Pancreas (tissue), 10 donors: Measurements from ENCODE around the gene EEF1AKMT2. TPM values are rescaled to one million over a fixed set of nuclear protein-coding genes. Genes with fewer than 3 reads are reported as not detected.
A peak's percentile ranks its signal among the peaks of the same experiment; 100 is the strongest.

Experiments
- ATAC-seq, 4 donors: fragments of 200-7000 bp; cut with Tn5 transposase; one replicate each; pipeline versions ENCODE4 v1.8.0 to v1.9.1; 2020; ENCODE audit warnings: mild to moderate bottlenecking in 4 of 4, moderate library complexity in 4 of 4
- DNase-seq, 6 donors: peaks; one replicate each; pipeline ENCODE4 v3.0.0-alpha.2; 2020
- FAIRE-seq: peaks from 2 replicates; lab custom pipeline; 2012; peaks lifted over from hg19 to GRCh38; lab: Jason Lieb, UNC
- H3K27ac ChIP-seq, 4 donors: fragments of 200-600 bp; sonication (generic); 1 replicate in 3 of 4; 2 replicates in 1 of 4; pipeline versions ENCODE4 v1.5.0 to v1.8.0; 2020
- H3K27me3 ChIP-seq, 4 donors: fragments of 200-600 bp; one replicate each; pipeline ENCODE4 v1.8.0; 2021
- H3K36me3 ChIP-seq, 3 donors: fragments of 200-600 bp; sonication (generic) in 1 of 3; one replicate each; pipeline versions ENCODE4 v1.5.0 to v1.8.0; 2020 to 2021
- H3K4me1 ChIP-seq, 3 donors: fragments of 200-600 bp; one replicate each; pipeline ENCODE4 v1.8.0; 2021
- H3K4me3 ChIP-seq, 4 donors: fragments of 200-600 bp; sonication (generic) in 2 of 4; one replicate each; pipeline versions ENCODE4 v1.5.0 to v1.8.0; 2020 to 2021
- H3K9me3 ChIP-seq, 4 donors: fragments of 200-600 bp; one replicate each; pipeline ENCODE4 v1.8.0; 2021
- CTCF ChIP-seq, 4 donors: fragments of 200-600 bp; sonication (generic) in 3 of 4; IDR thresholded peaks; one replicate each; pipeline versions ENCODE4 v1.5.0 to v1.8.0; 2021; ENCODE audit warnings: antibody characterized with exemption in 4 of 4
- WGBS, 2 donors: extraction: QIAGEN DNeasy Blood & Tissue Kit; methylation state at CpG; one replicate each; pipeline ENCODE4 v1.1.7; 2013; 5-methylcytosine and 5-hydroxymethylcytosine counted together
- intact Hi-C, 3 donors: fragments of 100-400 bp; cut with DNase I; formaldehyde crosslinking; loops; one replicate each; pipeline versions ENCODE4 v1.11.1 to v1.14.2; 2022
- polyA plus RNA-seq, 2 donors: library from polyadenylated mRNA; stranded (reverse); fragments of 200-250 nt; gene quantifications; one replicate each; pipeline ENCODE4 v1.2.3, GENCODE V29; 2013
- total RNA-seq, 6 donors: library from RNA; stranded (reverse); fragmentation: NEBNext Ultra II Directional in 4 of 6; extraction: Animal tissue kit (Norgen Biotek cat#: 25700) in 4 of 6; gene quantifications; one replicate each; pipeline versions ENCODE4 v1.2.1 to v1.2.4, GENCODE V29; 2021 to 2023
- donor health status: healthy with polysubstance abuse.
- donor health status: DM: no; HTN: no; CAD: no; lungs with moderate emphysema.
- donor health status: DM: no; HTN: no; CAD: no.
- donor health status: control.
- donor health status: control.
- donor health status: Bipolar disorder and iron deficiency.
- donor health status: DM: yes; HTN: yes; CAD: no.
- donor health status: DM: no; HTN: no; CAD: no.
- donor health status: DM: no; HTN: no; CAD: no.
- donor health status: DM: yes; HTN: yes; CAD: no.

Gene EEF1AKMT2
- total and polyA plus RNA-seq, 8 donors: 5.7 to 11.9 (median 8.1) TPM

GRCh38 chr10:124731551-124731950 lies 60.1 kb downstream of the EEF1AKMT2 start:
- ATAC-seq: no peak
- WGBS, 2 donors: 91 to 93% methylated on average over 9 of the region's 9 CpGs
- Histone ChIP-seq H3K27ac (no peak overlapping the region), H3K4me3 (no peak overlapping the region), H3K36me3 (no peaks in the 10 kb centered on the region), H3K9me3 (no peaks in the 10 kb centered on the region), H3K4me1 (peaks cover 7 to 25% (median 12%) of the 10 kb centered on the region in 3 donors), H3K27me3 (no peaks in the 10 kb centered on the region)
- no peak for TF ChIP-seq CTCF (IDR thresholded peaks at IDR 0.05)
- intact Hi-C loops: loop anchor here in 2 of 3 donors (5.0 to 10.0 kb wide), 2 partner anchors 94 to 187 kb away; no protein-coding TSS in a partner anchor
- FAIRE-seq: no peak
- DNase-seq: no peak

- Histone ChIP-seq H3K27ac (no peak overlapping the region), H3K36me3 (no peaks in the 10 kb centered on the region), H3K9me3 (no peaks in the 10 kb centered on the region), H3K27me3 (no peaks in the 10 kb centered on the region), H3K4me1 (peaks cover 0 to 19% (median 7%) of the 10 kb centered on the region in 3 donors), H3K4me3 (no peak overlapping the region)
- FAIRE-seq (no peak), ATAC-seq (no peak), DNase-seq (no peak)
- intact Hi-C loops: loop anchor here in 2 of 3 donors (5.0 to 10.0 kb wide), 2 partner anchors 93 to 186 kb away; no protein-coding TSS in a partner anchor
- 75 to 85% methylated on average over 3 of the region's 3 CpGs for WGBS, 2 donors
- TF ChIP-seq CTCF (IDR thresholded peaks at IDR 0.05): no peak
Measured at GRCh38 chr10:124730790-124731189, 60.9 kb downstream of the EEF1AKMT2 start.

GRCh38 chr10:124728830-124729661 lies 62.6 kb downstream of the EEF1AKMT2 start:
- FAIRE-seq (no peak), DNase-seq (no peak), ATAC-seq (peak in 2 of 4 donors; percentile 42 to 43)
- Histone ChIP-seq H3K36me3 (no peaks in the 10 kb centered on the region), H3K27ac (peak overlapping the region in 2 of 4 donors; percentile 31 to 60), H3K27me3 (no peaks in the 10 kb centered on the region), H3K4me1 (peaks cover 0 to 21% (median 7%) of the 10 kb centered on the region in 3 donors), H3K9me3 (no peaks in the 10 kb centered on the region), H3K4me3 (no peak overlapping the region)
- no peak for TF ChIP-seq CTCF (IDR thresholded peaks at IDR 0.05)
- intact Hi-C loops: no loop called here
- WGBS, 2 donors: 82 to 83% methylated on average over 8 of the region's 8 CpGs

GRCh38 chr10:124728071-124728829 lies 63.4 kb downstream of the EEF1AKMT2 start:
- Histone ChIP-seq H3K36me3 (no peaks in the 10 kb centered on the region), H3K9me3 (no peaks in the 10 kb centered on the region), H3K27ac (peak overlapping the region in 2 of 4 donors; percentile 31 to 60), H3K27me3 (no peaks in the 10 kb centered on the region), H3K4me1 (peaks cover 0 to 26% (median 7%) of the 10 kb centered on the region in 3 donors), H3K4me3 (no peak overlapping the region)
- no peak for TF ChIP-seq CTCF (IDR thresholded peaks at IDR 0.05)
- FAIRE-seq: no peak
- ATAC-seq: peak in 2 of 4 donors; percentile 55 to 59
- no peak for DNase-seq
- intact Hi-C loops: no loop called here
- 88 to 89% methylated on average over 14 of the region's 14 CpGs for WGBS, 2 donors
